Prostate gland (tissue), 2 donors: ENCODE measurements around the gene KCNJ5. TPM values are rescaled to one million over a fixed set of nuclear protein-coding genes. Genes with fewer than 3 reads are reported as not detected.
"Not testable (repeated sequence)": the region's sequence is repeated elsewhere in the genome, so short reads cannot be mapped to it uniquely, and the experiment has no call there.

ENCODE experiments used
- DNase-seq: peaks from one replicate; pipeline ENCODE4 v3.0.0-alpha.2; 2019; ENCODE audit warnings: low spot score
- H3K27ac ChIP-seq, 2 donors: fragments of 200-600 bp; sonication (generic); 2 replicates each; pipeline ENCODE4 v1.5.1; 2017 to 2019
- H3K27me3 ChIP-seq: fragments of 200-600 bp; sonication (generic); replicated peaks from 2 replicates; pipeline ENCODE4 v1.5.1; 2019; ENCODE audit not compliant: insufficient read depth
- H3K36me3 ChIP-seq, 2 donors: fragments of 200-600 bp; sonication (generic); 1 replicate in 1 of 2; 2 replicates in 1 of 2; pipeline versions ENCODE4 v1.5.1 to v1.8.1; 2017 to 2019
- H3K4me1 ChIP-seq: fragments of 200-600 bp; sonication (generic); replicated peaks from 2 replicates; pipeline ENCODE4 v1.5.1; 2019
- H3K4me3 ChIP-seq, 2 donors: fragments of 200-600 bp; sonication (generic); 2 replicates each; pipeline ENCODE4 v1.5.1; 2017 to 2019
- H3K9me3 ChIP-seq: fragments of 200-600 bp; sonication (generic); 2 replicates; pipeline ENCODE4 v1.5.1; 2017
- CTCF ChIP-seq, 4 experiments: fragments of 200-600 bp in 2 of 4; fragments of 450-650 bp in 2 of 4; sonication (generic) in 2 of 4; IDR thresholded peaks; 1 replicate in 3 of 4; 2 replicates in 1 of 4; pipeline ENCODE4 v1.5.1; 2016 to 2019; ENCODE audit warnings: antibody characterized with exemption in 4 of 4, mild to moderate bottlenecking in 2 of 4, moderate library complexity in 2 of 4
- POLR2A ChIP-seq: fragments of 450-650 bp; IDR thresholded peaks from one replicate; pipeline ENCODE4 v1.6.1; 2016; ENCODE audit warnings: antibody characterized with exemption, mild to moderate bottlenecking
- POLR2AphosphoS5 ChIP-seq: sonication (generic); formaldehyde crosslinking; IDR thresholded peaks from one replicate; pipeline ENCODE4 v1.6.1; 2017; ENCODE audit warnings: antibody characterized with exemption
- WGBS: methylation state at CpG from one replicate; pipeline ENCODE4 v1.1.5; 2018; 5-methylcytosine and 5-hydroxymethylcytosine counted together
- intact Hi-C: fragments of 100-400 bp; cut with DNase I; formaldehyde crosslinking; loops from one replicate; pipeline ENCODE4 v1.14.2; 2022
- total RNA-seq, 2 donors: library from RNA; depleted of rRNA; stranded (reverse); fragments of >200 nt; gene quantifications; one replicate each; pipeline ENCODE4 v1.1.0, GENCODE V29; 2016

KCNJ5 gene
- total RNA-seq, 2 donors from 2014 or later, result 3.9 to 4.7 TPM

GRCh38 chr11:128919216-128919615, 28.1 kb downstream of the KCNJ5 start:
- Histone ChIP-seq H3K27ac (no peak overlapping the region), H3K4me3 (no peak overlapping the region), H3K27me3 (no peaks in the 10 kb centered on the region), H3K4me1 (no peaks in the 10 kb centered on the region), H3K9me3 (no peaks in the 10 kb centered on the region), H3K36me3 (no peaks in the 10 kb centered on the region)
- no peak for DNase-seq
- WGBS, result 47% methylated on average over 5 of the region's 5 CpGs
- intact Hi-C loops, result no loop called here
- TF ChIP-seq POLR2A, result no peak
- TF ChIP-seq POLR2AphosphoS5, result peak; percentile 9

GRCh38 chr11:128919635-128920034, 28.5 kb downstream of the KCNJ5 start:
- H3K27ac ChIP-seq, intact Hi-C loops, H3K27me3 ChIP-seq: not testable (repeated sequence)

GRCh38 chr11:128920666-128921065, 29.5 kb downstream of the KCNJ5 start:
- H3K27me3 ChIP-seq, result no peaks in the 10 kb centered on the region
- H3K36me3 ChIP-seq, result no peaks in the 10 kb centered on the region
- no peaks in the 10 kb centered on the region for H3K4me1 ChIP-seq
- H3K9me3 ChIP-seq, result no peaks in the 10 kb centered on the region
- 90% methylated on average over 15 of the region's 15 CpGs for WGBS
- intact Hi-C loops, result no loop called here
- no peak overlapping the region for H3K27ac ChIP-seq
- no peak for DNase-seq
- TF ChIP-seq POLR2AphosphoS5 (no peak), CTCF (IDR thresholded peaks at IDR 0.05) (no peak), POLR2A (no peak)
- no peak overlapping the region for H3K4me3 ChIP-seq

More at GRCh38 chr11:128919635-128920034, 28.5 kb downstream of the KCNJ5 start:
- 87% methylated on average over 7 of the region's 7 CpGs for WGBS
- not testable (repeated sequence) for H3K4me3 ChIP-seq, H3K36me3 ChIP-seq, H3K9me3 ChIP-seq, DNase-seq, H3K4me1 ChIP-seq

- no peak for DNase-seq
- no peaks in the 10 kb centered on the region for H3K27me3 ChIP-seq
- intact Hi-C loops, result no loop called here
- TF ChIP-seq POLR2A (no peak), CTCF (IDR thresholded peaks at IDR 0.05) (no peak), POLR2AphosphoS5 (no peak)
- no peaks in the 10 kb centered on the region for H3K4me1 ChIP-seq
- H3K27ac ChIP-seq, result no peak overlapping the region
- H3K36me3 ChIP-seq, result no peaks in the 10 kb centered on the region
- 89% methylated on average over 4 of the region's 4 CpGs for WGBS
- no peaks in the 10 kb centered on the region for H3K9me3 ChIP-seq
- no peak overlapping the region for H3K4me3 ChIP-seq
Observed at GRCh38 chr11:128921793-128922192, 30.6 kb downstream of the KCNJ5 start.

GRCh38 chr11:128924104-128924503, 32.9 kb downstream of the KCNJ5 start:
- no peaks in the 10 kb centered on the region for H3K4me1 ChIP-seq
- DNase-seq, result no peak
- no peak overlapping the region for H3K27ac ChIP-seq
- no peaks in the 10 kb centered on the region for H3K27me3 ChIP-seq
- 85% methylated on average over 7 of the region's 7 CpGs for WGBS
- TF ChIP-seq POLR2AphosphoS5 (no peak), POLR2A (no peak), CTCF (IDR thresholded peaks at IDR 0.05) (no peak)
- no peaks in the 10 kb centered on the region for H3K9me3 ChIP-seq
- no peak overlapping the region for H3K4me3 ChIP-seq
- H3K36me3 ChIP-seq, result no peaks in the 10 kb centered on the region
- intact Hi-C loops, result no loop called here

GRCh38 chr11:128924510-128925249, 33.5 kb downstream of the KCNJ5 start:
- H3K4me3 ChIP-seq, result no peak overlapping the region
- H3K4me1 ChIP-seq, result no peaks in the 10 kb centered on the region
- no peaks in the 10 kb centered on the region for H3K27me3 ChIP-seq
- 86% methylated on average over 16 of the region's 16 CpGs for WGBS
- no peak for DNase-seq
- H3K27ac ChIP-seq, result no peak overlapping the region
- H3K9me3 ChIP-seq, result no peaks in the 10 kb centered on the region
- H3K36me3 ChIP-seq, result no peaks in the 10 kb centered on the region
- TF ChIP-seq CTCF (IDR thresholded peaks at IDR 0.05), result no peak
- no peak for TF ChIP-seq POLR2A
- TF ChIP-seq POLR2AphosphoS5, result no peak
- intact Hi-C loops, result no loop called here
